ENCODE results near the gene OR5AU1.

OR5AU1 gene

DNA sequence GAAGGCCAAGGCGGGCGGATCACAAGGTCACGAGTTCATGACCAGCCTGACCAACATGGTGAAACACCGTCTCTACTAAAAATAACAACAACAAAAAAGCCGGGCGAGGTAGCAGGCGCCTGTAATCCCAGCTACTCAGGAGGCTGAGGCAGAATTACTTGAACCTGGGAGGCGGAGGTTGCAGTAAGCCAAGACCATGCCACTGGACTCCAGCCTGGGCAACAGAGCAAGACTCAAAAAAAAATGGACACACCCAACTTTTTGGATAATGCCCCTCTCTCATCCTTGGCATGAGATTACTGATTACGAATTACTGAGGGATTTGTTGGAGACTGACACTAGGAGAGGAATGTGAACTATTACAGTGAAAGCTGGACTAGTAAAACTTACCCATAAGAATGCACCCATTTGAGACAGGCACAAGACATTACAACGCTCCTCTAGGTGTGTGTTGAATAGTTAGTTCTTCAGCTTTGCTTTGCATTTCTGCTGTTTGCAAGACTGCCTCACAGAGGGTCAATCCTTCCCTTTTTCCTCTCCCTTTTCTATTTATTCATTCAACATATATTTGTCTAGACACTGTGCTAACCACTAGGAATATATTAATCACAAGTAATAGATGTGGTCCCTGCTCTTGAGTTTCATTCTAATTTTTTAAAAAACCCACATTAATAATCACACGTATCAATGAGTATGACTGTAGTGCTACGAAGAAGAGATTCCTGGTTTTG is 46.0 kb upstream of the OR5AU1 start:
- TF ChIP-seq, protein P1, sequence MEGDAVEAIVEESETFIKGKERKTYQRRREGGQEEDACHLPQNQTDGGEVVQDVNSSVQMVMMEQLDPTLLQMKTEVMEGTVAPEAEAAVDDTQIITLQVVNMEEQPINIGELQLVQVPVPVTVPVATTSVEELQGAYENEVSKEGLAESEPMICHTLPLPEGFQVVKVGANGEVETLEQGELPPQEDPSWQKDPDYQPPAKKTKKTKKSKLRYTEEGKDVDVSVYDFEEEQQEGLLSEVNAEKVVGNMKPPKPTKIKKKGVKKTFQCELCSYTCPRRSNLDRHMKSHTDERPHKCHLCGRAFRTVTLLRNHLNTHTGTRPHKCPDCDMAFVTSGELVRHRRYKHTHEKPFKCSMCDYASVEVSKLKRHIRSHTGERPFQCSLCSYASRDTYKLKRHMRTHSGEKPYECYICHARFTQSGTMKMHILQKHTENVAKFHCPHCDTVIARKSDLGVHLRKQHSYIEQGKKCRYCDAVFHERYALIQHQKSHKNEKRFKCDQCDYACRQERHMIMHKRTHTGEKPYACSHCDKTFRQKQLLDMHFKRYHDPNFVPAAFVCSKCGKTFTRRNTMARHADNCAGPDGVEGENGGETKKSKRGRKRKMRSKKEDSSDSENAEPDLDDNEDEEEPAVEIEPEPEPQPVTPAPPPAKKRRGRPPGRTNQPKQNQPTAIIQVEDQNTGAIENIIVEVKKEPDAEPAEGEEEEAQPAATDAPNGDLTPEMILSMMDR (IDR thresholded peaks at IDR 0.05; ENCODE audit: control insufficient read depth, insufficient read depth, low read depth, low read length, missing control alignments) = no peak
- DNase-seq (ENCODE audit: low read depth) = no peak
- no peak overlapping the region for H3K4me3 ChIP-seq (ENCODE audit: control insufficient read depth, low read depth, low read length)

DNA sequence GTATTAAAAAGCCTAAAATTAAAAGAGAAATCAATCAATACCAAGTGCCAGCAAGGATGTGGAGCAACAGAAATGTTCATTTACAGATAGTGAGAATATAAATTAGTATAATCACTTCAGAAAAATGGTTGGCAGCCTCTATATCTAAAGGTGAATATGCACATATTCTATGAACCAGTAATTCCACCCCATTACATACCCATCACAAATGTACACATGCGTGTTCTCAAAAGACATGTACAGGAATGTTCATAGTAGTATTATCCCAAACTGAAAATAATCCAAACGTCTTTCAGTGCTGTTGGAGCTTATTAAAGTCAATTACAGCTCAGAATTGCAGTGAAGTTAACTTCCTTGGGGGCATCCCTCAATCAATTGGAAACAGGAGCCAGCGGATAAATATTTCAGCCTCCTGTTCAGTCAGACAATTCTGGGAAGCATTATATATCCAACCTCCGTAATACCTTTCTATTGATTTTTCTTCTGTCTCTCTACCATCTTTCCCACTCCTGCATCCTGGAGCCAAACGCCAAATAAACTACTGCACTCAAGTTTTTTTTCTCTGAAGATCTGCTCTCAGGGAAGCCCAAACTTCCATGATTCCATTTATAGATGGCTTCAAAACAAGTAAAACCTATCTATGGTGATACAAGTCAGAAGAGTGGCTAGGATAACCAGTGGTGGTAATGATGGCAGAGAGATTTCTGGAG is 45.0 kb upstream of the OR5AU1 start:
- TF ChIP-seq, protein P1 (IDR thresholded peaks at IDR 0.05; ENCODE audit: control insufficient read depth, insufficient read depth, low read depth, low read length, missing control alignments) = no peak
- DNase-seq (ENCODE audit: low read depth) = no peak
- H3K4me3 ChIP-seq (ENCODE audit: control insufficient read depth, low read depth, low read length) = no peak overlapping the region

DNA sequence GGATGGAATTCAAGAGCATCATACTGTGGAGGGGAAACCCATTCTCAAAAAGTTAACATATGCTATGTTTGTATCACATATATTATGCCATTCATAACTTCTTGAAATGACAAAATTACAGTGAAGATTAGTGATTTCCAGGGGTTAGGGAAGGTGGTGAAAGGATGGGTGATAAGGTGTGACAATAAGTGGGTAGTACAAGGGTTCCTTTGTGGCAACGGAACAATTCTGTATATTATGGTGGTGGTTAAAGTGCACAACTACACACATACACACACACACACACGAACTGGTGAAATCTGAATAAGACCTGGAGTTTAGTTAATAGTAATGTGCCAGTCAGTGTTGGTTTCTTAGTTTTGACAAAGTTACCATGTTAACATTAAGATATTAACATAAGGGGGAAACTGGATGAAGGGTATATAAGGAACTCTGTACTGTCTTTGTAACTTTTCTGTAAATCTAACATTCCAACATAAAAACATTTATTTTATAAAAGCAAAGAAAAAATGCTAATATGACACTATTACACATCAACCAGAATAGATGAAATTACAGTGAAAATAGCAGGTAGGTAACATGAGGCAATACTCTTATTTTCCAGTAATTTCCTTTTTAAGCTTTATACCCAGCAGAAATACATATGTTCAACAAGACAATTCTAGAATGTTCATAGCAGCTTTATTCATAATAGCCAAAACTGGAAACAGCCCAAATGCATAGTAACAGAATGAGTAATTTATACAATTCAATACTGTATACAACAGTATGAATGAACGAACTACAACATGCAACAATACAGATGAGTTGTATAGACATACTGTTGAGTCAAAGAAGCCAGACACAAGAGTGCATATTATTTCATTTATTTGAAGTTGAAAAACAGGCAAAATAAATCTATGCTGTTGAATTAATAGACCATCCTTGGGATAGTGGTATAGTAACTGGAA is 44.0 kb upstream of the OR5AU1 start:
- TF ChIP-seq, protein P1 (IDR thresholded peaks at IDR 0.05; ENCODE audit: control insufficient read depth, insufficient read depth, low read depth, low read length, missing control alignments) = no peak
- DNase-seq (ENCODE audit: low read depth) = no peak
- H3K4me3 ChIP-seq (ENCODE audit: control insufficient read depth, low read depth, low read length) = no peak overlapping the region

DNA sequence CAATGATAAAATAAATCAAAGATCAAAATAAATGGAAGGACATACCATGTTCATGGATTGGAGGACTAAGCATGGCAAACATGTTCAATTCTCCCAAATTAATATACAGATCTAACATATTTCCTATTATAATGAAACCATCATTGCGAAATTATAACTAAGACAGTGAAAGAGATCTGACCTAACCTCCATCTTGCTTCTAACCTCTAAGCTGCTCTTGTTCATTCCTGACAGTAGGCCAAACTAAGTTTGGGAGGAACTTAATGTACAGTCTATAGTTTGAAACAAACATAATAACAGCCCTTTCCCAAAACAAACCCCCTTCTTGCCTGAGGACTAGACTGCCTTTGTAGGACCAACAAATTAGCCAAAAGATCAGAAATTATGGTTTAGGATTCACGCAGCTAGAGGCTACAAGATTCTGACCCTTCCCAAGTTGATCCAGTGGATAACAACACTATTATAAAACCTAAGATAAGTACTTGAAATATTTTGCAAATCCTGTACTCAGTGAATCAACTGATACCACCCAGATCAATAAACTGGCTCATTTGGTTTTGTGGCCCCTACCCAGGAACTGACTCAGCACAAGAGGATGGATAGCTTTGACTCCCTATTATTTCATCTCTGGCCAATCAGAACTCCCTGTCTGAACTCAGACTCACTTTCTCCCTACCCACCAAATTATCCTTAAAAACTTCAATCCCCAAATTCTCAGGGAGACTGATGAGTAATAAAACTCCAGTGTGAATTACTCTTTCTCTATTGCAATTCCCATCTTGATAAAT is 41.7 kb upstream of the OR5AU1 start:
- H3K4me3 ChIP-seq (ENCODE audit: control insufficient read depth, low read depth, low read length) = no peak overlapping the region
- TF ChIP-seq, protein P1 (IDR thresholded peaks at IDR 0.05; ENCODE audit: control insufficient read depth, insufficient read depth, low read depth, low read length, missing control alignments) = no peak
- DNase-seq (ENCODE audit: low read depth) = no peak

DNA sequence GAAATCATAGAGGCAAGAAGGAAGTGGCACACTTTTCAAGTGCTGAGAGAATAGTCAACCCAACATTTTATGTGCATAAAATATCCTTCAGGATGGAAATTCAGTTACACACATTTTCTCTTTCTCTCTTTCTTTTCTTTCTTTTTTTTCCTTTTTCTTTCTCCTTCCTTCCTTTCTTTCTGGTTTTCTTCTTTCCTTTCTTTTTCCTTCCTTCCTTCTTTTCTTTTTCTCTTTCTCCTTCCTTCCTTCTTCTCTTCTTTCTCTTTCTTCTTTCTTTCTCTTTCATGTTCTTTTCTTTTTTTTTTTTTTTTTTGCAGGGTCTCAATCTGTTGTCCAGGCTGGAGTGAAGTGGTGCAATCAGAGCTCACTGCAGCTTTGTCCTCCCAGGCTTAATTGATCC is 38.7 kb upstream of the OR5AU1 start:
- no peak overlapping the region for H3K4me3 ChIP-seq (ENCODE audit: control insufficient read depth, low read depth, low read length)
- no peak for DNase-seq (ENCODE audit: low read depth)
- TF ChIP-seq, protein P1 (IDR thresholded peaks at IDR 0.05; ENCODE audit: control insufficient read depth, insufficient read depth, low read depth, low read length, missing control alignments) = no peak

Measured in AG09309 (cell line).